ENCODE results near the gene ARID1A.
"Not testable (repeated sequence)": the region's sequence is repeated elsewhere in the genome, so short reads cannot be mapped to it uniquely, and the experiment has no call there.

ARID1A gene

GRCh38 chr1:26788515-26788785 lies 92.6 kb downstream of the ARID1A start:
- DNase-seq (ENCODE audit: low read depth in 3 of 3) = no peak

GRCh38 chr1:26788836-26789611 lies 93.2 kb downstream of the ARID1A start:
- DNase-seq (ENCODE audit: low read depth in 3 of 3) = peak; percentile 81 to 87 (median 84)

- DNase-seq (ENCODE audit: low read depth in 3 of 3) = no peak
Observed at GRCh38 chr1:26789612-26789865, 93.7 kb downstream of the ARID1A start.

- no peak for DNase-seq (ENCODE audit: low read depth in 3 of 3)
Observed at GRCh38 chr1:26789931-26790330, 94.1 kb downstream of the ARID1A start.

- no peak for DNase-seq (ENCODE audit: low read depth in 3 of 3)
Observed at GRCh38 chr1:26790551-26790953, 94.7 kb downstream of the ARID1A start.

- DNase-seq (ENCODE audit: low read depth in 3 of 3) = no peak
Observed at GRCh38 chr1:26791148-26791547, 95.3 kb downstream of the ARID1A start.

GRCh38 chr1:26791626-26792025 lies 95.8 kb downstream of the ARID1A start:
- no peak for DNase-seq (ENCODE audit: low read depth in 3 of 3)

GRCh38 chr1:26792924-26793323 lies 97.1 kb downstream of the ARID1A start:
- no peak for DNase-seq (ENCODE audit: low read depth in 3 of 3)

- no peak for DNase-seq (ENCODE audit: low read depth in 3 of 3)
Observed at GRCh38 chr1:26794391-26794790, 98.6 kb downstream of the ARID1A start.

GRCh38 chr1:26797627-26798026 lies 101.8 kb downstream of the ARID1A start:
- no peak for DNase-seq (ENCODE audit: low read depth in 3 of 3)

GRCh38 chr1:26799479-26800142 lies 103.8 kb downstream of the ARID1A start:
- no peak for DNase-seq (ENCODE audit: low read depth in 3 of 3)

- not testable (repeated sequence) for DNase-seq (ENCODE audit: low read depth in 3 of 3)
Observed at GRCh38 chr1:26803932-26804331, 108.1 kb downstream of the ARID1A start.

GRCh38 chr1:26810105-26810504 lies 114.3 kb downstream of the ARID1A start:
- peak; percentile 51 to 66 (median 58) for DNase-seq (ENCODE audit: low read depth in 3 of 3)

- DNase-seq (ENCODE audit: low read depth in 3 of 3) = no peak
Observed at GRCh38 chr1:26811057-26811456, 115.2 kb downstream of the ARID1A start.

- DNase-seq (ENCODE audit: low read depth in 3 of 3) = no peak
Observed at GRCh38 chr1:26811708-26812107, 115.9 kb downstream of the ARID1A start.

GRCh38 chr1:26814377-26814776 lies 118.6 kb downstream of the ARID1A start:
- no peak for DNase-seq (ENCODE audit: low read depth in 3 of 3)

GRCh38 chr1:26814893-26815292 lies 119.1 kb downstream of the ARID1A start:
- DNase-seq (ENCODE audit: low read depth in 3 of 3) = no peak

- no peak for DNase-seq (ENCODE audit: low read depth in 3 of 3)
Observed at GRCh38 chr1:26820784-26821269, 125.0 kb downstream of the ARID1A start.

GRCh38 chr1:26822737-26823395 lies 127.1 kb downstream of the ARID1A start:
- DNase-seq (ENCODE audit: low read depth in 3 of 3) = no peak

GRCh38 chr1:26824731-26825130 lies 128.9 kb downstream of the ARID1A start:
- no peak for DNase-seq (ENCODE audit: low read depth in 3 of 3)

GRCh38 chr1:26826261-26827105 lies 130.7 kb downstream of the ARID1A start, which contains the start of gene ZDHHC18:
TSS of gene ZDHHC18 (plus strand) at chr1:26826688. CDS start at chr1:26826805, 117 bp downstream.
- peak; percentile 21 to 63 (median 37) for DNase-seq (ENCODE audit: low read depth in 3 of 3)

GRCh38 chr1:26827106-26827604 lies 131.3 kb downstream of the ARID1A start:
- DNase-seq (ENCODE audit: low read depth in 3 of 3) = no peak
